A549 treated with AZD2906 at 1 μM for 4 hours (cell line): ENCODE data around the gene EPHA6. TPM values are rescaled to one million over a fixed set of nuclear protein-coding genes. Genes with fewer than 3 reads are reported as not detected.

Source experiments
- total RNA-seq: library from RNA; stranded (reverse); fragments of 200-300 nt; extraction: Qiagen RNA extraction; gene quantifications from 5 replicates; pipeline ENCODE4 v1.2.3, GENCODE V29; 2022

EPHA6 gene
- total RNA-seq: 0.06 to 0.24 TPM (median 0.09 TPM) in 5 replicates

DNA sequence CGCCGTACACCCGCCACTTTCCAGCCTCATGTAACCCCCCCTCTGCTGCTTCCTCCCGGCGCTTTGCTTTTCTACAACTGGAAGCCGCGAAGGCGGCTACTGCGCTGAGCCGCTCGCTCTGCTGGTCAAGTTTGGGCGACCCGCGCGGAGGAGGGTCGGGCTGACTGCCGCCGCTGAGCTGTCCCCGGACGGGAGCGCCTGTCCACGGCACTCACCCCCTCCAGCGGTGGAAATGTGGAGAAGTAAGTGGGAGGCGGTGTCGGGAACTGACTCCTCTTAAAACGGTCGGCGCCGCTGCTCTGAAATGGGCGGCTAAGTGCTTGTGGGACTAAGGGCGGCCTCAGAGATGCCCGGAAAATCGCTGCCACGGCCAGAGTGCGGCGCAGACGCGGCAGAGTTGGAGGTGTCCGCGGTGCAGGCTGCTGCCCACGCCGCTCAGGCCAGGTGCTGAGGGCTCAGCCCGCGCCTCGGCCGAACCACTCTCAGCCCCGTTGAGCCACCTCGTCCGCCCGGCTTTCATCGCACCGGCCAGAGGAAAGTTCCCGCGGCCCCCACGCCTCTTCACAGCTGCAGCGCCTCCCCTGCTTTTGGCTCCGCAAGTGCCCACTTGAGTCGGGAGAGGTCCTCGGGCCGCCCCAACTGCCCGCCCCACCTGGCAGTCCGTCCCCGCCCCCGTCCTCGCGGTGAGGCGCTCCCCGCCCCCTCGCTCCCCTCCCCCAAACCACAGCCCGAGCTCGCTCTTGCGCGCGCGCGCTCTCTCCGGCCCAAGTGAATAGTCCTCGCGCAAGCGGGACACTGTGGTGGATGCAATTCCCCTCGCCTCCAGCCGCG lies at the start of gene EPHA6:
Gene EPHA6 (plus strand): TSS at position 775 of the 831 bp plus-strand sequence.

DNA sequence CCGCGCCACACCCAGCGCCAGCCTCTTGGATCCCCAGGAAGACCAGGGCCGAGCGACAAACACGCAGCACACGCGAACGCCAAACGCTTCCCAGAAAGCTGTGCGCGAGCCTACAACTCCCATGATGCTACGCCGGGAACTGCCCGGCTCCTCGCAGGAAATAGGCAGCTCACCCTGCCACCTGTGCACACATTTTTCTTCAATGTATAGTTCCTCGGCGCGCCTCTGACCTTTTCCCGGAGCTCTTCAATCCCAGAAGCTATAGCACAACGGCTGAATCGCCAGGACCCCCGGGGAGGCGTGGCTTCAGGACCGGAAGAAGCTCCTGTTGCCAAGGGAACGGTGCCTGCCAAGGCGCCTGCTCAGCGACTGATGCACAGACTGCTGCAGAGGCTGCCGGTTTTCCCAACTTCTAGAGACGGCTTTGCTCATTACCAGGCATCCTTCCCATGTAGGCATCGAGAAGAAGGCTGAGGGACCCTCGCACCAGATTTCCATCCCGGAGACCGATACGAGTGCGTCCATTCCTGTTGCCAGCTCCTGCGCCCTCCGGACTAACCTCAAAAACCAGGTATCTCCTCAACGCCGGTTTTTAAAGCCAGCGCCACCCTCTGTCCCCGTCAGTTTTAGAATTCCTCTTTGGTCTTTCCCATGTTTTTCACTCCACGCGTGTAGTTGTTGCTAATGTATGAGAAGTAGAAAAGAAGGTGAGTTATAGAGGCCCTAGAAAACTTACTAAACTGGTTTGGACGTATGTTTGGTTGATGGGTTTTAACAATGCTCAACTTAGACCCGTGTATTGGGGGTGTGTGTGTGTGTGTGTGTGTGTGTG lies 950.2 kb downstream of the EPHA6 start, which contains the start of gene ARL6:
Gene ARL6 (plus strand): TSS at position 352 of the 832 bp plus-strand sequence. CDS start 3,350 bp downstream, outside the sequence.

